BLaER1 treated with 17β-estradiol and CSF1 and Interleukin-3, amounts not matched to agents 10 nM and 100 nM (cell line): ENCODE results near the gene KAZN.

Source experiments
- H3K27ac ChIP-seq, 11 experiments: shearing (Covaris generic); formaldehyde crosslinking; 2 replicates each; pipeline ENCODE4 v1.8.1; 2022
- H3K27me3 ChIP-seq, 11 experiments: shearing (Covaris generic); formaldehyde crosslinking; 2 replicates each; pipeline ENCODE4 v1.8.1; 2022
- H3K36me3 ChIP-seq, 11 experiments: shearing (Covaris generic); formaldehyde crosslinking; 2 replicates each; pipeline ENCODE4 v1.8.1; 2022
- H3K4me1 ChIP-seq, 10 experiments: shearing (Covaris generic); formaldehyde crosslinking; 2 replicates each; pipeline ENCODE4 v1.8.1; 2022
- H3K4me2 ChIP-seq, 11 experiments: shearing (Covaris generic); formaldehyde crosslinking; 2 replicates each; pipeline ENCODE4 v1.8.1; 2022
- H3K4me3 ChIP-seq, 10 experiments: shearing (Covaris generic); formaldehyde crosslinking; 2 replicates each; pipeline ENCODE4 v1.8.1; 2022
- H3K9ac ChIP-seq, 11 experiments: shearing (Covaris generic); formaldehyde crosslinking; 2 replicates each; pipeline ENCODE4 v1.8.1; 2022
- H3K9me3 ChIP-seq, 11 experiments: shearing (Covaris generic); formaldehyde crosslinking; replicated peaks in 1 of 11; 2 replicates each; pipeline ENCODE4 v1.8.1; 2022
- H4K20me1 ChIP-seq, 11 experiments: shearing (Covaris generic); formaldehyde crosslinking; 2 replicates each; pipeline ENCODE4 v1.8.1; 2022
- Cebpa-rat ChIP-seq, 11 experiments: shearing (Covaris generic); IDR thresholded peaks; 2 replicates each; pipeline ENCODE4 v1.8.1; 2022

Gene KAZN

DNA sequence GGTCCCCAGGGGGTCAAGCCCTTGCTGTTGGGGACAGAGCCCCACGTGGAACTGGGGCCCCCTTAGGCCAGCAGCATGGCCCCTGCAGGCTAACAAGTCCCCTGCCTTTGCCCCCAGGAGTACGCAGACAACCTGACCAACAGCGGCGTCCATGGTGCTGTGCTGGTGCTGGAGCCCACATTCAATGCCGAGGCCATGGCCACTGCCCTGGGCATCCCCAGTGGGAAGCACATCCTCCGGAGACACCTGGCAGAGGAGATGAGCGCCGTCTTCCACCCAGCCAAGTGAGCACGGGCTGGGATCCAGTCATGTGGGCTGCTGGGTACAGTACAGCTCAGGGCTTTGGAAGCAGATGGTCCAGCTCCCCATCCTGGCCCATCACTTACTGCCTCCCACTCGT lies 505.4 kb downstream of the KAZN start:
- TF ChIP-seq Cebpa-rat (IDR thresholded peaks at IDR 0.05), result no peak
- Histone ChIP-seq H4K20me1 (peaks cover 0 to 9% (median 0%) of the 10 kb centered on the region in 11 experiments; a peak in 1 of 22 replicates), H3K9me3 (peaks cover 0 to 25% (median 12%) of the 10 kb centered on the region in 11 experiments; a peak in 18 of 22 replicates), H3K9ac (no peak overlapping the region), H3K4me2 (no peak overlapping the region), H3K36me3 (no peaks in the 10 kb centered on the region), H3K4me1 (peaks cover 7 to 21% (median 14%) of the 10 kb centered on the region in 10 experiments), H3K27me3 (no peaks in the 10 kb centered on the region; a peak in 1 of 22 replicates), H3K4me3 (no peak overlapping the region), H3K27ac (no peak overlapping the region)

DNA sequence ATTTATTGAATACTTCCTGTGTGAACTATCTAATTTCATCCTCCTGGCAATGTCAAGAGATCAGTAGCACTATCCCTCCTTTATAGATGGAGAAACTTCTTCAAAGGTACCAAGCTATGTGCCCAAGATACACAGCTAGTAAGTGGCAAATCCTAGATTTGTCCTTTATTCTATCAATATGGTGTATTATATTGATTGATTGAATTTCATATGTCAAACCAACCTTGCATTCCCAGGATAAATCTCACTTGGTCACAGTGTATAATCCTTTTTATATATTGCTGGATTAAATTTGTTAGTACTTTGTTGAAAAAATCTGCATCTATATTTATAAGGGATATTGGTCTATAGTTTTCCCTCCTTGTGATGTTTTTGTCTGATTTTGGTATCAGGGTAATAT lies 506.3 kb downstream of the KAZN start:
- no peak for TF ChIP-seq Cebpa-rat (IDR thresholded peaks at IDR 0.05)
- H3K27me3 ChIP-seq, result no peaks in the 10 kb centered on the region; a peak in 1 of 22 replicates
- no peak overlapping the region for H3K4me2 ChIP-seq
- peaks cover 0 to 25% (median 12%) of the 10 kb centered on the region in 11 experiments; a peak in 18 of 22 replicates for H3K9me3 ChIP-seq
- no peaks in the 10 kb centered on the region for H3K36me3 ChIP-seq
- peaks cover 7 to 21% (median 14%) of the 10 kb centered on the region in 10 experiments for H3K4me1 ChIP-seq
- no peak overlapping the region for H3K4me3 ChIP-seq
- 0 out of 22 replicates have a peak, but pooled peaks cover 0 to 5% (median 0%) of the 10 kb centered on the region in 11 experiments for H4K20me1 ChIP-seq
- no peak overlapping the region for H3K27ac ChIP-seq
- no peak overlapping the region for H3K9ac ChIP-seq

DNA sequence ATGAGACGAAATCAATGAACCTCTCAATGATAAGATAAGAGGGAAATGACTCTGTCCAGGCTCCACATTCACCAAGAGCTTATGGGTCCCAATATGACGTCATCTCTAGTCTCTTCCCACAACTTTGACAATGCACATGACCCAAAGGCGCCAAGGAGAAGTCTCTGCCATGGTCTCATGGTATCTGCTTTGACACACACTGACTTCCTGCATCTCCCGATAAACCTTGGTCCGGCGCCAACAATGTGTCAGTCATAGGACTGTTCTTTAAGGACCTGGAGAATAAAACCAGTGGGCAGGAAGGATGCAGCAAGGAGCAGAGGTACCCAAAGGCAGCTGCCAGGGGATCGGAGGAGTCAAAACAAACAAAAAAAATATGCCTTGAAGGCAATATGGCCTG lies 508.1 kb downstream of the KAZN start:
- no peaks in the 10 kb centered on the region; a peak in 1 of 22 replicates for H3K27me3 ChIP-seq
- peak overlapping the region in 2 of 11 experiments; percentile 9 to 12; a peak in 1 of 22 replicates for H3K4me2 ChIP-seq
- no peak overlapping the region for H3K27ac ChIP-seq
- no peaks in the 10 kb centered on the region for H4K20me1 ChIP-seq
- H3K9ac ChIP-seq, result no peak overlapping the region
- no peak overlapping the region for H3K4me3 ChIP-seq
- H3K4me1 ChIP-seq, result peaks cover 0 to 9% (median under 1%) of the 10 kb centered on the region in 10 experiments; a peak in 6 of 20 replicates
- H3K9me3 ChIP-seq, result peaks cover 0 to 25% (median 12%) of the 10 kb centered on the region in 11 experiments; a peak in 18 of 22 replicates
- no peak for TF ChIP-seq Cebpa-rat (IDR thresholded peaks at IDR 0.05)
- H3K36me3 ChIP-seq, result no peaks in the 10 kb centered on the region

DNA sequence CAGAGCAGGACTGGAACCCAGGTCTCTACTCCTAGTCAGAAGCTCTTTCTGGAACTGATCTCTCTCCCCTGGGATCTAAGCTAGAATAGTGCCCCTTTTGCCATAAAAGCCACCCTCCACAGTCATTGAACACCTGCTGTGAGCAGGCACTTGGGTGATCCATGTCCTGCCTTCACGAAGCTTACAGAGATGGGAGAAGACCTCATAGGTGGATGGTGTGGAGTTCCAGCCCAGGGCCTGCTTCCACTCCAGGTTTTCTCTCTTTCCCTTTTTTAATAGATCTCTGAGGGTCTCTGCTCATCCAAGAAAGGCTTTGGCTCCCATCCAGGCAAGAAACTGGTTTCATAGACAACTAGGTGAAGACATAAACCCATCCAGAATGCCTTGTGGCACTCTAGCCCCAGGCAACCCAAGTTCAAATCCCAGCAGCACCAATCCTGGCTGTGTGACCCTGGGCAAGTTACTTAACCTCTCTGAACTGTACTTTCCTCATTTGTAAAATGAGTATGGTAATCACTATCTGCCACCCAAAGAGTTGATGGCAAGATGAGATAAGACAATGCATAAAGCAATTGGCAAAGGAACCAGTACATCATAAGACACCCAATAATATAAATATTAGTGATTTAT lies 508.7 kb downstream of the KAZN start:
- Histone ChIP-seq H3K4me3 (no peak overlapping the region), H3K27ac (no peak overlapping the region), H3K4me2 (no peak overlapping the region), H3K4me1 (peaks cover 0 to 9% (median 0%) of the 10 kb centered on the region in 10 experiments; a peak in 2 of 20 replicates), H3K27me3 (no peaks in the 10 kb centered on the region; a peak in 1 of 22 replicates), H4K20me1 (no peaks in the 10 kb centered on the region), H3K9me3 (peaks cover 0 to 25% (median 12%) of the 10 kb centered on the region in 11 experiments; a peak in 18 of 22 replicates), H3K9ac (no peak overlapping the region), H3K36me3 (no peaks in the 10 kb centered on the region)
- TF ChIP-seq Cebpa-rat (IDR thresholded peaks at IDR 0.05), result no peak

DNA sequence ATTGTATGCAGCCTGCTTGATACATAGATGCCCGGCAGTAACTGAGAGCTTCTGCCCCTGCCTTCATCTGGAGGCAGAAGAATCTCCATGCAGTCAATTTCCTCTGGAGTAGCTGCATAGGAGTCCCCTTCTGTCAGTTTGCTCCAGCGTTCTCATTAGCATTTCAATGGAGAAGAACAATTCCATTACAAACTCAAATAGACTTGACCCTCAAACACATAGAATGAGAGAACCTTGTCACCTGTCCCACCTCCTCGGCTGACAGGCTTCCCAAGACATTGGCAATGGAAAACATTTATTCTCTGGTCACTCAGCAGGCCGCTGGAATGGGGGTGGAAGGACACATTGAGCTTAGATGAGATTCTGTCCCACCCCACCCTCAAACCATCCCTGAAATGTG lies 509.4 kb downstream of the KAZN start:
- Histone ChIP-seq H3K4me2 (no peak overlapping the region), H3K4me3 (no peak overlapping the region)
- TF ChIP-seq Cebpa-rat (IDR thresholded peaks at IDR 0.05), result no peak

DNA sequence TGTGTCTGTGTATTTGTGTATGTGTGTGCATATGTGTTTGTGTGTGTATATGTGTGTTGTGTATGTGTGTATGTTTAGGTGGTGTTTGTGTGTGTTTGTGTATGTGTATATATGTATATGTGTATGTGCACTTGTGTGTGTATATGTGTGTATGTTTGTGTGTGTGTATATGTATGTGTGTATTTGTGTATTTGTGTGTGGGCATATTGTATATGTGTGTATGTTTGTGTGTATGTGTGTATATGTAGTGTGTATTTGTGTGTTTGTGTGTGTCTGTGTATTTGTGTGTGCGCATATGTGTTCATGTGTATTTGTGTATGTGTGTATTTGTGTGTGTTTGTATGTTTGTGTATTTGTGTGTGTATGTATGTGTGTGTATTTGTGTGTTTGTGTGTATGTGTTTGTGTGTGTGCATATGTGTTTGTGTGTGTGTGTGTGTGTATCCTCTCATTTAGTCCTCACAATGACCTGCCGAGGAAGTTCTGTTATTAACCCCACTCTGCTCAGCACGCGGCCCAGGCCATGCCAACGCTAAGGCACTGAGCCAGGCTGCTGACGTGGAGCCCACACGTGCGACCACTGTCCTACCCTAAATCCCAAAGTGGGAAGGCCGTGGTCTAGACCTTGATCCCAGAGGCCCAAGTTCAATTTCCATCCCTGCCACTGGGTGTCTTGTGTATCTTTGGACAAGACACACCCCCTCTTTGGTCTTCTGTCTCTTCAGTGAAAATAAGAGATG lies 511.8 kb downstream of the KAZN start:
- Histone ChIP-seq H3K27me3 (no peaks in the 10 kb centered on the region), H3K4me2 (no peak overlapping the region), H3K4me3 (no peak overlapping the region), H3K4me1 (peaks cover 0 to 9% (median 0%) of the 10 kb centered on the region in 10 experiments; a peak in 2 of 20 replicates), H3K9me3 (peaks cover 0 to 4% (median 0%) of the 10 kb centered on the region in 11 experiments; a peak in 2 of 22 replicates), H3K36me3 (no peaks in the 10 kb centered on the region), H3K27ac (no peak overlapping the region), H3K9ac (no peak overlapping the region), H4K20me1 (no peaks in the 10 kb centered on the region)
- no peak for TF ChIP-seq Cebpa-rat (IDR thresholded peaks at IDR 0.05)

More for the DNA sequence above, 509.4 kb downstream of the KAZN start:
- peaks cover 0 to 25% (median 12%) of the 10 kb centered on the region in 11 experiments; a peak in 18 of 22 replicates for H3K9me3 ChIP-seq
- no peaks in the 10 kb centered on the region for H3K36me3 ChIP-seq
- H3K27ac ChIP-seq, result no peak overlapping the region
- no peaks in the 10 kb centered on the region for H4K20me1 ChIP-seq
- no peak overlapping the region for H3K9ac ChIP-seq
- H3K4me1 ChIP-seq, result peaks cover 0 to 9% (median 0%) of the 10 kb centered on the region in 10 experiments; a peak in 2 of 20 replicates
- no peaks in the 10 kb centered on the region; a peak in 1 of 22 replicates for H3K27me3 ChIP-seq

DNA sequence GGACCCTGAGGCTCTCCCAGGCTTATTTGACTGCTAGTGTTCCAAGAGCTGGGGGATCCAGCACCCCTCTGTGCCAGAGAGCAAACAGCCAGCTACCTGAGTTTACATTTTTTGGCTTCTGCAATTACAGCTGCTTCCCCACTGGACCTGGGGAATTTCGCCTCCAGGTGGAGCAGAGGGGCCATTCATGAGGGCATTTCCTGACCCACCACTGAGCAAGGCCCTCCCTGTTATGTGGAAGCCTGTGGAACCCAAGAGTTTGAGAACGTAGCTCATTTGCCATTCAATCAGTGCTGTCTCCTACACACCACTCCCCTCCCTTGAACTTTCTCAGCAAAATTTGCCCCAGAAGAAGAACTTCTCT lies 512.4 kb downstream of the KAZN start:
- Histone ChIP-seq H3K9me3 (no peaks in the 10 kb centered on the region), H4K20me1 (no peaks in the 10 kb centered on the region), H3K36me3 (no peaks in the 10 kb centered on the region), H3K4me3 (no peak overlapping the region), H3K9ac (no peak overlapping the region), H3K4me2 (no peak overlapping the region), H3K27ac (no peak overlapping the region), H3K27me3 (no peaks in the 10 kb centered on the region), H3K4me1 (peaks cover 0 to 9% (median 0%) of the 10 kb centered on the region in 10 experiments; a peak in 2 of 20 replicates)
- no peak for TF ChIP-seq Cebpa-rat (IDR thresholded peaks at IDR 0.05)

DNA sequence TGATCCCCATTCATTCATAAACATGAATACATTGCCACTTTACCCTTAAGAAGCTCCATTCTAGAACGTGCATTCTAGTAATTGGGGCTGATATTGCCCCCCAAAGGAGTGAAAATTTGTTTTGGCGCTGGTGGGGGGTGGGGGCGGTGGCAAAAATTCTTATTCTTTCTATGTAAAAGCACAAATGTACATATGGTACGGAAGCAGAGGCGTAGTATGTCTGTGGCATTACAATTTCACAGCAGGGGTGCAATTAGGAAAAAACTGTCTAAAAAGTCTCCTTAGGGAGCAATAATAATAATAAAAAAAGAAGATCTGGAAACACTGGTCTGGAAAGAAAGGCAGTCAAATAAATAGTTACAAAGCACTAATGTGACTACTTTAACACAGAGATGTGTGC lies 514.7 kb downstream of the KAZN start:
- Histone ChIP-seq H3K9me3 (no peaks in the 10 kb centered on the region), H3K27ac (no peak overlapping the region), H3K4me3 (no peak overlapping the region), H3K9ac (no peak overlapping the region), H3K4me2 (no peak overlapping the region), H3K27me3 (no peaks in the 10 kb centered on the region), H3K36me3 (no peaks in the 10 kb centered on the region), H3K4me1 (no peaks in the 10 kb centered on the region), H4K20me1 (no peaks in the 10 kb centered on the region)
- TF ChIP-seq Cebpa-rat (IDR thresholded peaks at IDR 0.05), result no peak

DNA sequence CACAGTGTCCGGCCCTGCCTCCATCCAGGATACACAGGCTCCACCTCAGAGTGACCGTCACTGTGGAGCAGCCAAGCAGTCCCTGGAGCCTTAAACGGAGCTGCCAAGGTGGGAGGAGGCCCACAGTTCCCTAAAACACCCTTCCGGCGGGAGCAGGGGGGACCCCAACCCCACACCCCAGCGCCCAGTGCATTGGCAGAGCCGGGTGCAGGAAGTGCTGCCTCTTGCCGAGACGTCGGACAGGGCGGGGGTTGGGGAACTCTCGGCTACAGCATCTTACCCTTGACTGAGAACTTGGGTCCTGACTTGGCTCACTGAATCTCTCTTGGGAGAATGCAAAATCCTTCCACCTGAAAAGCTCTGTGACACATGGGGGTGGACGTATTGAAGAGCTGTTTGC lies 516.4 kb downstream of the KAZN start:
- Histone ChIP-seq H3K4me2 (no peak overlapping the region), H3K4me3 (no peak overlapping the region), H3K27me3 (no peaks in the 10 kb centered on the region), H3K9me3 (no peaks in the 10 kb centered on the region), H3K9ac (no peak overlapping the region), H3K4me1 (no peaks in the 10 kb centered on the region), H4K20me1 (no peaks in the 10 kb centered on the region), H3K36me3 (no peaks in the 10 kb centered on the region), H3K27ac (no peak overlapping the region)
- TF ChIP-seq Cebpa-rat (IDR thresholded peaks at IDR 0.05), result no peak
